ENCODE results near the gene PUSL1. TPM values are rescaled to one million over a fixed set of nuclear protein-coding genes. Genes with fewer than 3 reads are reported as not detected.
A peak's percentile ranks its signal among the peaks of the same experiment; 100 is the strongest.

The PUSL1 gene
- total RNA-seq, 1 donor = 29.3 TPM

DNA sequence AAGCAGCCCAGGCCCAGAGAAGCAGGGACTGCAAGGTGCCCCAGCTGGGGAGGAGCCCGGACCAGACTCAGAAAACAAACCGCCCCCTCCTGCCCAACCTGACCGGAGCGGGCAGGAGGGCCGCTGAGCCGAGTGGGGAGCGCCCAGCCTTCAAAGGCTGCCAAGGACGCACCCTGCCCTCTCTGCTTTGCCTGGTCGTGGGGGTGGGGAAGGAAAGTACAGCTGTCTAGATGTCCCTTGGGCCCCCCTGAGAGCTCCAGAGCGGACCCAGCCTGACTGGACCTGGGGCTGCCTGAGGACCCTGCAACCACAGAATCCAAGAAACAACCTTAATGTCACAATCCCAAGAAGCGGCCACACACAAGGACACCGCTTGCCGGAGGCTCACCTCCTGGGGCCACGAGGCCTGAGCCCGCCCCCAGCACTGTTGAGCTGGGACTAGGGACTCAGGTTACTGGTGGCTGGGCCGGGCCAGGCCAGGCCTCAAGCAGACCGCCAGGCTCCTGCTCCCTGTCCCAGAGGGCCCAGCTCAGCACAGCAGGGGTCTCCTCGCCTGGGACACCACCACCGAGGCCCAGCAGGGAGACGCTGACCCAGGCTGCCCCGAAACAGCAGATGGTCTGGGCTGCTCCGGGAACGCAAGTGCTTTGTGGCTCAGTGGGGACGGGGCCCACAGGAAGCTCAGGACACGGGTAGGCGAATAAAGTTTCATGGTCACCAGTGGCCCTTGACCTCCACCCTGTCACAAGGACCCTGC lies 39.4 kb downstream of the PUSL1 start:
- H3K36me3 ChIP-seq (ENCODE audit: insufficient read depth, low read length) = peaks cover 10% of the 10 kb centered on the region
- H3K9me3 ChIP-seq (ENCODE audit: low read depth, low read length) = no peaks in the 10 kb centered on the region
- TF ChIP-seq, protein P1, sequence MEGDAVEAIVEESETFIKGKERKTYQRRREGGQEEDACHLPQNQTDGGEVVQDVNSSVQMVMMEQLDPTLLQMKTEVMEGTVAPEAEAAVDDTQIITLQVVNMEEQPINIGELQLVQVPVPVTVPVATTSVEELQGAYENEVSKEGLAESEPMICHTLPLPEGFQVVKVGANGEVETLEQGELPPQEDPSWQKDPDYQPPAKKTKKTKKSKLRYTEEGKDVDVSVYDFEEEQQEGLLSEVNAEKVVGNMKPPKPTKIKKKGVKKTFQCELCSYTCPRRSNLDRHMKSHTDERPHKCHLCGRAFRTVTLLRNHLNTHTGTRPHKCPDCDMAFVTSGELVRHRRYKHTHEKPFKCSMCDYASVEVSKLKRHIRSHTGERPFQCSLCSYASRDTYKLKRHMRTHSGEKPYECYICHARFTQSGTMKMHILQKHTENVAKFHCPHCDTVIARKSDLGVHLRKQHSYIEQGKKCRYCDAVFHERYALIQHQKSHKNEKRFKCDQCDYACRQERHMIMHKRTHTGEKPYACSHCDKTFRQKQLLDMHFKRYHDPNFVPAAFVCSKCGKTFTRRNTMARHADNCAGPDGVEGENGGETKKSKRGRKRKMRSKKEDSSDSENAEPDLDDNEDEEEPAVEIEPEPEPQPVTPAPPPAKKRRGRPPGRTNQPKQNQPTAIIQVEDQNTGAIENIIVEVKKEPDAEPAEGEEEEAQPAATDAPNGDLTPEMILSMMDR (IDR thresholded peaks at IDR 0.05; ENCODE audit: extremely low read depth, low read depth, low read length) = no peak
- H3K27me3 ChIP-seq (ENCODE audit: insufficient read depth, low read length) = no peaks in the 10 kb centered on the region
- peaks cover 35% of the 10 kb centered on the region for H3K4me1 ChIP-seq (ENCODE audit: insufficient read depth, low read length)
- peaks cover 64% of the 10 kb centered on the region for H3K79me2 ChIP-seq (ENCODE audit: insufficient read depth, low read length)
- peaks cover 57% of the 10 kb centered on the region for H4K20me1 ChIP-seq (ENCODE audit: insufficient read depth, low read length)
- H2AFZ ChIP-seq (ENCODE audit: low read length) = no peak overlapping the region
- H3K27ac ChIP-seq (ENCODE audit: low read depth, low read length) = peak overlapping the region; percentile 64
- peak overlapping the region; percentile 92 for H3K4me2 ChIP-seq (ENCODE audit: insufficient read depth, low read length)
- H3K4me3 ChIP-seq (ENCODE audit: insufficient read depth, low read length) = peak overlapping the region; percentile 82
- DNase-seq (ENCODE audit: insufficient read length, low spot score, missing footprints) = peak; percentile 96

GRCh38 chr1:1348420-1349255 lies 40.2 kb downstream of the PUSL1 start:
- peaks cover 62% of the 10 kb centered on the region for H4K20me1 ChIP-seq (ENCODE audit: insufficient read depth, low read length)
- no peaks in the 10 kb centered on the region for H3K9me3 ChIP-seq (ENCODE audit: low read depth, low read length)
- no peak overlapping the region for H2AFZ ChIP-seq (ENCODE audit: low read length)
- H3K27ac ChIP-seq (ENCODE audit: low read depth, low read length) = peak overlapping the region; percentile 64
- peak; percentile 96 for DNase-seq (ENCODE audit: insufficient read length, low spot score, missing footprints)
- H3K79me2 ChIP-seq (ENCODE audit: insufficient read depth, low read length) = peaks cover 64% of the 10 kb centered on the region
- H3K27me3 ChIP-seq (ENCODE audit: insufficient read depth, low read length) = no peaks in the 10 kb centered on the region
- peak overlapping the region; percentile 82 for H3K4me3 ChIP-seq (ENCODE audit: insufficient read depth, low read length)
- TF ChIP-seq, protein P1 (IDR thresholded peaks at IDR 0.05; ENCODE audit: extremely low read depth, low read depth, low read length) = no peak
- H3K4me1 ChIP-seq (ENCODE audit: insufficient read depth, low read length) = peaks cover 35% of the 10 kb centered on the region
- H3K4me2 ChIP-seq (ENCODE audit: insufficient read depth, low read length) = peak overlapping the region; percentile 92
- peaks cover 18% of the 10 kb centered on the region for H3K36me3 ChIP-seq (ENCODE audit: insufficient read depth, low read length)

GRCh38 chr1:1349256-1350012 lies 41.0 kb downstream of the PUSL1 start, which contains the start of gene DVL1:
TSS of gene DVL1 (minus strand) at chr1:1349418. CDS start at chr1:1349065, 353 bp downstream.
- Histone ChIP-seq H3K27ac (ENCODE audit: low read depth, low read length) (peak within 1 kb of the TSS; percentile 64), H4K20me1 (ENCODE audit: insufficient read depth, low read length) (peaks cover 59% of the 10 kb centered on the region), H3K4me2 (ENCODE audit: insufficient read depth, low read length) (peak within 1 kb of the TSS; percentile 92), H3K36me3 (ENCODE audit: insufficient read depth, low read length) (peaks cover 24% of the 10 kb centered on the region), H3K4me1 (ENCODE audit: insufficient read depth, low read length) (peaks cover 40% of the 10 kb centered on the region), H3K9me3 (ENCODE audit: low read depth, low read length) (no peaks in the 10 kb centered on the region), H3K4me3 (ENCODE audit: insufficient read depth, low read length) (peak within 1 kb of the TSS; percentile 82), H3K79me2 (ENCODE audit: insufficient read depth, low read length) (peaks cover 64% of the 10 kb centered on the region), H2AFZ (ENCODE audit: low read length) (no peak within 1 kb of the TSS), H3K27me3 (ENCODE audit: insufficient read depth, low read length) (no peaks in the 10 kb centered on the region)
- TF ChIP-seq, protein P1 (IDR thresholded peaks at IDR 0.05; ENCODE audit: extremely low read depth, low read depth, low read length) = peak; percentile 14
- DNase-seq (ENCODE audit: insufficient read length, low spot score, missing footprints) = peak; percentile 99
